PC-9 (cell line): ENCODE results near the gene ARHGAP6. TPM values are rescaled to one million over a fixed set of nuclear protein-coding genes. Genes with fewer than 3 reads are reported as not detected.

Source experiments
- BruUV-seq: library from RNA; stranded (reverse); fragments of 400-500 nt; replicated peaks from 2 replicates; lab custom pipeline; 2021; lab: Mats Ljungman, UMichigan
- CTCF ChIA-PET: fragments of 300-600 bp; sonication (Branson Sonifier 250); formaldehyde crosslinking; loops from one replicate; lab custom pipeline; 2022; ENCODE audit warnings: antibody characterized with exemption; lab: Charles Lee
- POLR2A ChIA-PET: fragments of 300-600 bp; sonication (Branson Sonifier 250); formaldehyde crosslinking; loops from one replicate; lab custom pipeline; 2022; ENCODE audit warnings: antibody characterized with exemption; ENCODE audit not compliant: unreplicated experiment; lab: Charles Lee
- DNase-seq, 2 experiments: peaks; one replicate each; pipeline versions ENCODE4 v3.0.0 to v3.0.0-alpha.2; 2015 to 2022; ENCODE audit warnings: mixed read lengths in 1 of 2
- H2AFZ ChIP-seq: fragments of 200-600 bp; sonication (generic); 2 replicates; pipeline ENCODE4 v1.8.1; 2017; ENCODE audit warnings: antibody characterized with exemption
- H3F3A ChIP-seq: fragments of 200-600 bp; sonication (generic); 2 replicates; pipeline ENCODE4 v1.8.1; 2017; ENCODE audit warnings: antibody characterized with exemption, mild to moderate bottlenecking, low read depth; ENCODE audit not compliant: insufficient read depth
- H3K27ac ChIP-seq: fragments of 200-600 bp; sonication (generic); 2 replicates; pipeline ENCODE4 v1.6.1; 2016; ENCODE audit warnings: mixed run types
- H3K27me3 ChIP-seq: fragments of 200-600 bp; sonication (generic); 2 replicates; pipeline ENCODE4 v1.6.1; 2016; ENCODE audit warnings: low read depth, mixed run types; ENCODE audit not compliant: insufficient read depth
- H3K36me3 ChIP-seq: fragments of 200-600 bp; sonication (generic); 2 replicates; pipeline ENCODE4 v1.6.1; 2016; ENCODE audit warnings: low read depth, mixed run types
- H3K4me1 ChIP-seq: fragments of 200-600 bp; sonication (generic); replicated peaks from 2 replicates; pipeline ENCODE4 v1.6.1; 2016; ENCODE audit warnings: mixed run types; ENCODE audit not compliant: insufficient read depth
- H3K4me2 ChIP-seq: fragments of 200-600 bp; sonication (generic); 2 replicates; pipeline ENCODE4 v1.6.1; 2017; ENCODE audit warnings: mixed run types
- H3K4me3 ChIP-seq: fragments of 200-600 bp; sonication (generic); 2 replicates; pipeline ENCODE4 v1.6.1; 2016; ENCODE audit warnings: mixed run types
- H3K79me2 ChIP-seq: fragments of 200-600 bp; sonication (generic); 2 replicates; pipeline ENCODE4 v1.6.1; 2017; ENCODE audit warnings: low read depth, mixed run types
- H3K9me2 ChIP-seq: fragments of 200-600 bp; sonication (generic); 2 replicates; pipeline ENCODE4 v1.8.1; 2017; ENCODE audit warnings: mild to moderate bottlenecking; ENCODE audit not compliant: insufficient read depth
- H3K9me3 ChIP-seq: fragments of 200-600 bp; sonication (generic); 2 replicates; pipeline ENCODE4 v1.8.1; 2016; ENCODE audit warnings: low read depth; ENCODE audit not compliant: insufficient read depth
- H4K20me1 ChIP-seq: fragments of 200-600 bp; sonication (generic); 2 replicates; pipeline ENCODE4 v1.8.1; 2017; ENCODE audit not compliant: insufficient read depth
- EZH2 ChIP-seq: fragments of 200-600 bp; sonication (generic); IDR thresholded peaks from 2 replicates; pipeline ENCODE4 v1.8.0; 2017; ENCODE audit warnings: antibody characterized with exemption, low read depth
- intact Hi-C: fragments of 100-400 bp; cut with micrococcal nuclease; formaldehyde crosslinking; loops from one replicate; pipeline ENCODE4 v1.10.0; 2022; ENCODE audit not compliant: unreplicated experiment
- total RNA-seq: library from RNA; stranded (reverse); gene quantifications from 2 replicates; pipeline ENCODE4 v1.2.3, GENCODE V29; 2021
- TF ChIP-seq, protein P1 (sequence below): fragments of 200-600 bp; sonication (generic); conservative IDR thresholded peaks from 2 replicates; pipeline ENCODE4 v1.6.1; 2017; ENCODE audit warnings: mixed run types, antibody characterized with exemption, mild to moderate bottlenecking, moderate library complexity

ARHGAP6 gene
- total RNA-seq, 1 experiment from 2014 or later, result not detected

DNA sequence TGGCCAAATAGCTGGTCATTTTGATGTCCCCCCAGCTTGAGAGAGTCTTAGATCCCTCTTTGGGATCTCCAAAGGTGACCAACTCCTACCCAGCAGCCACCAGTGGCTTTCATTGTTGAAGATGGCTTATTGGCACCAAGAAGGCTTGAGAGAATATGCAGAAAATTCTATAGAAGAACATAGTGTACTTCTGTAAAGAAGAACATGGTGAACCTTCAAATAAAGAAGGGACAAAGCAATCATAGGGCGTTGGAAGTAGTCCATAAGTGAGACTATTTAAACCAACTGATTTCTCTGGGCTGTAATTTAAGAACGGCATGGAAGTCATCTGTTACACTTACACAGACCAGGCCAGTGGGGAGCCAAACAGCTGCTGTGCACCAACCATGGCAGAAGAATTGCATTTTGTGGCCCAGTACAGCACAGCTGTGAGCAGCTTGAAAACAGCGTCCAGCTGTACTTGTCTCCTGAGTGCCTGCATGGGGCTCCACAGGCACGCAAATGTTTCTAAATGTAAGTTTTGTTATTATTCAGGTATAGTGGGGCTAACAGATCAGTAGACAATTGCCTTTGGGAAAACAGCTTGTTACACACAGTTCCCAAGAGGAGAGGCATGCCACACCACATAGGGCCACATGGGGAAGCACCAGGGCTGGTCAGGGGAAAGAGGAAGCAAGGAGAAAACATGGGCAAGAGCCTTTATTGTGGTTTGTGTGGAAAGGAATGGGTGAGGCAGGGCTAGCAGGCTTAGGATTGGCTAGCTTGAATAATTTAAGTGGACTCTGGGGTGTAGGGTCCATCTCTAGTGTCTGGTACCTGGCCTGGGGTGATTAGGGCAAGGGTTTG, 125.0 kb downstream of the ARHGAP6 start:
- Histone ChIP-seq H3K9me2 (no peaks in the 10 kb centered on the region), H3K36me3 (no peaks in the 10 kb centered on the region), H3K27me3 (no peaks in the 10 kb centered on the region), H4K20me1 (no peaks in the 10 kb centered on the region), H3K27ac (no peak overlapping the region), H3K4me3 (no peak overlapping the region), H3K9me3 (no peaks in the 10 kb centered on the region), H3F3A (no peaks in the 10 kb centered on the region), H3K4me1 (no peaks in the 10 kb centered on the region), H3K4me2 (no peak overlapping the region), H3K79me2 (no peaks in the 10 kb centered on the region), H2AFZ (no peak overlapping the region)
- intact Hi-C loops, result no loop called here
- ChIA-PET CTCF (no interaction called here), POLR2A (no interaction called here)
- no TSS peak for BruUV-seq
- TF ChIP-seq, protein P1, sequence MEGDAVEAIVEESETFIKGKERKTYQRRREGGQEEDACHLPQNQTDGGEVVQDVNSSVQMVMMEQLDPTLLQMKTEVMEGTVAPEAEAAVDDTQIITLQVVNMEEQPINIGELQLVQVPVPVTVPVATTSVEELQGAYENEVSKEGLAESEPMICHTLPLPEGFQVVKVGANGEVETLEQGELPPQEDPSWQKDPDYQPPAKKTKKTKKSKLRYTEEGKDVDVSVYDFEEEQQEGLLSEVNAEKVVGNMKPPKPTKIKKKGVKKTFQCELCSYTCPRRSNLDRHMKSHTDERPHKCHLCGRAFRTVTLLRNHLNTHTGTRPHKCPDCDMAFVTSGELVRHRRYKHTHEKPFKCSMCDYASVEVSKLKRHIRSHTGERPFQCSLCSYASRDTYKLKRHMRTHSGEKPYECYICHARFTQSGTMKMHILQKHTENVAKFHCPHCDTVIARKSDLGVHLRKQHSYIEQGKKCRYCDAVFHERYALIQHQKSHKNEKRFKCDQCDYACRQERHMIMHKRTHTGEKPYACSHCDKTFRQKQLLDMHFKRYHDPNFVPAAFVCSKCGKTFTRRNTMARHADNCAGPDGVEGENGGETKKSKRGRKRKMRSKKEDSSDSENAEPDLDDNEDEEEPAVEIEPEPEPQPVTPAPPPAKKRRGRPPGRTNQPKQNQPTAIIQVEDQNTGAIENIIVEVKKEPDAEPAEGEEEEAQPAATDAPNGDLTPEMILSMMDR, result no peak
- TF ChIP-seq EZH2, result no peak
- no peak for DNase-seq

DNA sequence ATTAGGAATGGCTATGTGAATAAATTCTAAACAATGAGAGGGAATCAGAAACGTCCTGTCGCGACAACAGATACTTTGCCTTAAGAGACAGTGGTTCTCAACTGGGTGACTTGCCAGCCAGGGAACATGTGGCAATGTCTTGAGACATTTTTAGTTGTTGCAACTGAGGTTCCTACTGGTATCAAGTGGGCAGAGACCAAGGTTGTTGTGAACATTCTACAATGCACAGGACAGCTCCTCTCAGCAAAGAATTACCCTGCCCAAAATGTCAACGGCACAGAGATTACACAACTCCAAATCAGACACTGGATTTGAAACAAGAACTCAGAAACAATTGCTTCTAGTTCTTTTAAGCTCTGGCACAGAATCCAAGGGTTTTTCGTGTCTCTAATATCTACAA, 128.6 kb downstream of the ARHGAP6 start:
- H3K4me2 ChIP-seq, result no peak overlapping the region
- CTCF ChIA-PET, result interaction anchor here (0.6 kb wide), 1 partner anchor 824 kb away, joined by 3 read pairs; no protein-coding TSS in a partner anchor
- H3K4me1 ChIP-seq, result no peaks in the 10 kb centered on the region
- no peak overlapping the region for H2AFZ ChIP-seq
- no peaks in the 10 kb centered on the region for H3K27me3 ChIP-seq
- no peak for TF ChIP-seq EZH2
- TF ChIP-seq, protein P1, result no peak
- H3K36me3 ChIP-seq, result no peaks in the 10 kb centered on the region
- DNase-seq, result no peak
- H3K27ac ChIP-seq, result no peak overlapping the region
- no TSS peak for BruUV-seq
- intact Hi-C loops, result loop anchor here (10.0 kb wide), 2 partner anchors 368 to 1238 kb away; no protein-coding TSS in a partner anchor
- H4K20me1 ChIP-seq, result no peaks in the 10 kb centered on the region
- no peaks in the 10 kb centered on the region for H3K9me3 ChIP-seq
- H3K4me3 ChIP-seq, result no peak overlapping the region
- H3K9me2 ChIP-seq, result no peaks in the 10 kb centered on the region
- no peaks in the 10 kb centered on the region for H3F3A ChIP-seq
- POLR2A ChIA-PET, result no interaction called here
- no peaks in the 10 kb centered on the region for H3K79me2 ChIP-seq

DNA sequence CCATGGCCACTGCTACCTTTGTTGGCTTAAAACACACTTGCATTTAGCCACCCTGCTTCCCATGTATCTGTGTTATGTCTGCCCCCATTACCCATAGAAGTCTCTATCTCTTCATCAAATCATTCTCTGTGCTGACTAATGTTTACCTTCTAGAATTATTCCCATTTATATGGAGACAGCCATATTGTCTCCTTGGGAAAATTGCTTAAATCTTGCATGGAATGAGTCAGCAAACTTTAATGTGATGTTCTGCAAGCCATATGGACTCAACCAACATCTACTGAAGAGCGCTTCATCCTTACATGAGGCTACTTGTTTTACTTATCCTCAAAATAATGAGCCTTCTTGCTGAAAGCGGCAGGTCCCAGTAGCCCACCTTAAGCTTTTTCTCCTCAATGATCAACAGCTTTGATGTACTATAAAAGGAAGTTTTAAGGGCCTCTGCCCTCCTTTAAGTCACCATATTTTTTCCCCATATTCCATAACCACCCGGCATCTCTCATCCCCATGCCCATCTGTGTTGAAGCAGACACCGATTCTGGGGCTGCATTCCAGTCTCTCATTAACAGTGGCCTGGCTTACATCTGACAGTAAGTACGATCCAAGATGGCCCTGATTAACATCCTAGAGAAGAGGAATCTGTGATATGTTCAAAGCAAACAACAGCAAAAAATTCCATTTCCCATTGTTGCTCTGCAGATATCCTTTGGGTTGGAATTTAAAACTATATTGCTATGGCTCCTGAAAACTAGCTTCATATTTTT, 130.4 kb downstream of the ARHGAP6 start:
- Histone ChIP-seq H3K27ac (no peak overlapping the region), H3K36me3 (no peaks in the 10 kb centered on the region), H3K79me2 (no peaks in the 10 kb centered on the region), H3K4me3 (no peak overlapping the region), H4K20me1 (no peaks in the 10 kb centered on the region), H3K4me2 (no peak overlapping the region), H3K4me1 (no peaks in the 10 kb centered on the region), H3K9me2 (no peaks in the 10 kb centered on the region), H3K27me3 (no peaks in the 10 kb centered on the region), H3K9me3 (no peaks in the 10 kb centered on the region), H3F3A (no peaks in the 10 kb centered on the region), H2AFZ (no peak overlapping the region)
- CTCF ChIA-PET, result no interaction called here
- TF ChIP-seq, protein P1, result no peak
- no peak for TF ChIP-seq EZH2
- POLR2A ChIA-PET, result no interaction called here
- no TSS peak for BruUV-seq
- no peak for DNase-seq
- intact Hi-C loops, result loop anchor here (10.0 kb wide), 2 partner anchors 369 to 1239 kb away; no protein-coding TSS in a partner anchor
